Sigmoid colon (tissue), 7 donors: ENCODE results near the gene NDRG2. TPM values are rescaled to one million over a fixed set of nuclear protein-coding genes. Genes with fewer than 3 reads are reported as not detected.
A peak's percentile ranks its signal among the peaks of the same experiment; 100 is the strongest.

Experiments
- DNase-seq: peaks from one replicate; pipeline ENCODE4 v3.0.0-alpha.2; 2019
- H3K27ac ChIP-seq, 4 donors: fragments of 200-600 bp; sonication (generic); one replicate each; pipeline ENCODE4 v1.5.1; 2016 to 2019; ENCODE audit warnings: mild to moderate bottlenecking in 1 of 4
- H3K27me3 ChIP-seq, 3 donors: fragments of 200-600 bp; sonication (generic); one replicate each; pipeline ENCODE4 v1.5.1; 2019; ENCODE audit warnings: mild to moderate bottlenecking in 1 of 3
- H3K36me3 ChIP-seq, 4 donors: fragments of 200-600 bp; sonication (generic); one replicate each; pipeline ENCODE4 v1.5.1; 2016 to 2019
- H3K4me1 ChIP-seq, 4 donors: fragments of 200-600 bp; sonication (generic); one replicate each; pipeline ENCODE4 v1.5.1; 2017 to 2019
- H3K4me3 ChIP-seq, 4 donors: fragments of 200-600 bp; sonication (generic); one replicate each; pipeline ENCODE4 v1.5.1; 2017 to 2019; ENCODE audit warnings: mild to moderate bottlenecking in 2 of 4, moderate library complexity in 1 of 4
- H3K9me3 ChIP-seq, 4 donors: fragments of 200-600 bp in 3 of 4; sonication (generic) in 3 of 4; one replicate each; pipeline versions ENCODE4 v1.5.1 to v1.6.1; 2013 to 2019
- EP300 ChIP-seq, 4 donors: sonication (generic); formaldehyde crosslinking; IDR thresholded peaks; one replicate each; pipeline ENCODE4 v1.6.1; 2017; ENCODE audit warnings: antibody characterized with exemption in 4 of 4
- POLR2A ChIP-seq, 2 donors: fragments of 450-650 bp; IDR thresholded peaks; one replicate each; pipeline ENCODE4 v1.6.1; 2016; ENCODE audit warnings: antibody characterized with exemption in 2 of 2, mild to moderate bottlenecking in 2 of 2, moderate library complexity in 2 of 2
- POLR2AphosphoS5 ChIP-seq, 4 donors: sonication (generic); formaldehyde crosslinking; IDR thresholded peaks; one replicate each; pipeline ENCODE4 v1.6.1; 2017; ENCODE audit warnings: antibody characterized with exemption in 4 of 4
- WGBS, 2 donors: extraction: QIAGEN DNeasy Blood & Tissue Kit; methylation state at CpG; one replicate each; pipeline ENCODE4 v1.1.7; 2013; 5-methylcytosine and 5-hydroxymethylcytosine counted together
- intact Hi-C: fragments of 100-400 bp; cut with DNase I; formaldehyde crosslinking; loops from one replicate; pipeline ENCODE4 v1.15.1; 2023
- polyA plus RNA-seq, 3 donors: library from polyadenylated mRNA; stranded (reverse); fragments of 200-250 nt; gene quantifications; one replicate each; pipeline ENCODE4 v1.2.3, GENCODE V29; 2013
- total RNA-seq, 4 donors: library from RNA; depleted of rRNA; stranded (reverse); fragments of >200 nt; gene quantifications; one replicate each; pipeline ENCODE4 v1.1.0, GENCODE V29; 2016
- TF ChIP-seq, protein P1 (sequence below), 4 experiments: fragments of 450-650 bp in 3 of 4; fragments of 200-600 bp in 1 of 4; IDR thresholded peaks; one replicate each; pipeline ENCODE4 v1.5.1; 2016 to 2019; ENCODE audit warnings: antibody characterized with exemption in 4 of 4, mild to moderate bottlenecking in 3 of 4, moderate library complexity in 2 of 4
- donor health status: healthy with polysubstance abuse.
- donor health status: Bipolar disorder and iron deficiency.
- donor health status: healthy.

Gene NDRG2
- total RNA-seq (100 to 1,000 TPM; 184 to 276 (median 235) TPM), polyA plus RNA-seq (100 to 1,000 TPM; 114 to 199 (median 141) TPM)

DNA sequence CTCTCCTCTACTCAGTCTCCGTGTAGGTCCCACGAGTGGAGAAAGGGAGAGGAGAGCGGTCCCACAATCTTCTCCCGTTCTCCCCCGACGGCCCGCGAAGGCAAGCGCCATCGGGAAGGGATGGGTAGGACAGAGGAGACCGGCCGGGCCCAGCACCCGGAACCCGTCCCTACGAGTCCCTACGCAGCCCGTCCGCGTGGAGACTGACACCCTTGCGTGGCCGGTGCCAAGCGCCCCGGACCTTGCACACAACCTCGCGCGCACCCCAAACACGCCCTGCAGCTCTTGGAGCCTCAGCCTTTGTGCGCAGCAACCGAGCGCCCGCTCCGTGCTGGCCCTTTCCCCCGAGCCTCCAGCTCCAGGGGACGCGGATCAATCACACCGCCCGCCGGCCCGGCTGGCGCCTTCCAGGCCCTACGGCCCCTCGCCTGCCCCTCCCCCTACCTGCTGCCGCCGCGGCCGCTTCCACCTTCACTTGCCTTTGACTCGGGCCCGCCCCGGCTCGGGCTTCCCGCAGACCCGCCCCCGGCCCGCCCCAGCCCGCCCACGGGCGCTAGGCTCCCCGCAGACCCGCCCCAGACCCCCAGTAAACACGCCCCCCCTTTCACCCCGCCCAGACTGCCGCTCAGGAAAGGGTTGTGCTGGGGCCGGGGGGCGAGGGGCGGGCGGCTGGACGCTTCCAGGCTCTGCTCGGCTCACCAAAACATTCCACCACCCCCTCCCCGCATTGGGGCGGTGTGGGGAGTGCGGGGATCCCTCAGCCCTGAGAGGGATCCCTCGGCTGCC lies at the start of gene NDRG2:
Gene NDRG2, minus strand, starts transcription at position 477 of the 786 bp plus-strand sequence. CDS start 1,746 bp downstream, outside the sequence.
- Histone ChIP-seq H3K27me3 (no peaks in the 10 kb centered on the region), H3K36me3 (peaks cover 12 to 30% (median 16%) of the 10 kb centered on the region in 4 donors), H3K4me3 (peak within 1 kb of the TSS; percentile 84 to 96 (median 88)), H3K4me1 (peaks cover 0 to 43% (median 35%) of the 10 kb centered on the region in 4 donors), H3K9me3 (no peaks in the 10 kb centered on the region), H3K27ac (peak within 1 kb of the TSS; percentile 93 to 95 (median 93))
- DNase-seq: peak; percentile 94
- WGBS, 2 donors: 1% methylated on average over 72 of the region's 72 CpGs
- peak in 1 of 2 donors; percentile 35 for TF ChIP-seq POLR2A (IDR thresholded peaks at IDR 0.05)
- TF ChIP-seq, protein P1, sequence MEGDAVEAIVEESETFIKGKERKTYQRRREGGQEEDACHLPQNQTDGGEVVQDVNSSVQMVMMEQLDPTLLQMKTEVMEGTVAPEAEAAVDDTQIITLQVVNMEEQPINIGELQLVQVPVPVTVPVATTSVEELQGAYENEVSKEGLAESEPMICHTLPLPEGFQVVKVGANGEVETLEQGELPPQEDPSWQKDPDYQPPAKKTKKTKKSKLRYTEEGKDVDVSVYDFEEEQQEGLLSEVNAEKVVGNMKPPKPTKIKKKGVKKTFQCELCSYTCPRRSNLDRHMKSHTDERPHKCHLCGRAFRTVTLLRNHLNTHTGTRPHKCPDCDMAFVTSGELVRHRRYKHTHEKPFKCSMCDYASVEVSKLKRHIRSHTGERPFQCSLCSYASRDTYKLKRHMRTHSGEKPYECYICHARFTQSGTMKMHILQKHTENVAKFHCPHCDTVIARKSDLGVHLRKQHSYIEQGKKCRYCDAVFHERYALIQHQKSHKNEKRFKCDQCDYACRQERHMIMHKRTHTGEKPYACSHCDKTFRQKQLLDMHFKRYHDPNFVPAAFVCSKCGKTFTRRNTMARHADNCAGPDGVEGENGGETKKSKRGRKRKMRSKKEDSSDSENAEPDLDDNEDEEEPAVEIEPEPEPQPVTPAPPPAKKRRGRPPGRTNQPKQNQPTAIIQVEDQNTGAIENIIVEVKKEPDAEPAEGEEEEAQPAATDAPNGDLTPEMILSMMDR (IDR thresholded peaks at IDR 0.05): no peak
- no peak for TF ChIP-seq EP300 (IDR thresholded peaks at IDR 0.05)
- peak in 3 of 4 donors; percentile 65 to 79 (median 79) for TF ChIP-seq POLR2AphosphoS5 (IDR thresholded peaks at IDR 0.05)
- intact Hi-C loops: loop anchor here (2.0 kb wide), 2 partner anchors 14 to 46 kb away; partner anchors contain the start of gene ARHGEF40

DNA sequence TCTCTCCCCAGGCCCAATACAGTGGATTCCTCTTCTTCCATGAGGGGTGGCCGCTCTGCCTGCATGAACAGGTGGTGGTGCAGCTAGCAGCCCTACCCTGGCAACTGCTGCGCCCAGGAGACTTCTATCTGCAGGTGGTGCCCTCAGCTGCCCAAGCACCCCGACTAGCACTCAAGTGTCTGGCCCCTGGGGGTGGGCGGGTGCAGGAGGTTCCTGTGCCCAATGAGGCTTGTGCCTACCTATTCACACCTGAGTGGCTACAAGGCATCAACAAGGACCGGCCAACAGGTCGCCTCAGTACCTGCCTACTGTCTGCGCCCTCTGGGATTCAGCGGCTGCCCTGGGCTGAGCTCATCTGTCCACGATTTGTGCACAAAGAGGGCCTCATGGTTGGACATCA lies 49.1 kb upstream of the NDRG2 start:
- no peak overlapping the region for H3K27ac ChIP-seq
- H3K27me3 ChIP-seq: no peaks in the 10 kb centered on the region
- 88 to 91% methylated on average over 9 of the region's 9 CpGs for WGBS, 2 donors
- peaks cover 2 to 51% (median 32%) of the 10 kb centered on the region in 4 donors for H3K36me3 ChIP-seq
- peaks cover 0 to 35% (median 30%) of the 10 kb centered on the region in 4 donors for H3K4me1 ChIP-seq
- no peak for DNase-seq
- TF ChIP-seq, protein P1 (IDR thresholded peaks at IDR 0.05): no peak
- no peak for TF ChIP-seq POLR2AphosphoS5 (IDR thresholded peaks at IDR 0.05)
- no peaks in the 10 kb centered on the region for H3K9me3 ChIP-seq
- intact Hi-C loops: no loop called here
- H3K4me3 ChIP-seq: no peak overlapping the region

DNA sequence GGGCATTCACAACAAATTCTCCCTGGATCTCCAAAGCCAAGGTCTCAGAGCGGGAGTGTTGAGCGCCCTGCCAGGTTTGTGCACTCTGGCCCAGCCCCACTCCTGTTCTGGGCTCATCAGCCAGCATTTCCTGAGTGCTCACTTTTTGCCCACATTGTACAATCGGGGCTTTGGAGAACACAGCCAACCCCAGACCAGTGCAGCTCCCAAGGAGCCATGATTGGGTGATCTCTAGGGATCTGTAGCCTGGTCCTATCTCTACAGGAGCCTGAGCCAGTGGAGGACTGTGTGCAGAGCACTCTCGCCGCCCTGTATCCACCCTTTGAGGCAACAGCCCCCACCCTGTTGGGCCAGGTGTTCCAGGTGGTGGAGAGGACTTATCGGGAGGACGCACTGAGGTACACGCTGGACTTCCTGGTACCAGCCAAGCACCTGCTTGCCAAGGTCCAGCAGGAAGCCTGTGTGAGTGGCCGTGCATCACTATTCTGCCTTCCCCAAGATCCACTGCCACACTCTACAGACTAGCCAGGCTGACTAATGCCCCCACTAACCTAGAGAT lies 48.0 kb upstream of the NDRG2 start:
- intact Hi-C loops: no loop called here
- no peaks in the 10 kb centered on the region for H3K27me3 ChIP-seq

DNA sequence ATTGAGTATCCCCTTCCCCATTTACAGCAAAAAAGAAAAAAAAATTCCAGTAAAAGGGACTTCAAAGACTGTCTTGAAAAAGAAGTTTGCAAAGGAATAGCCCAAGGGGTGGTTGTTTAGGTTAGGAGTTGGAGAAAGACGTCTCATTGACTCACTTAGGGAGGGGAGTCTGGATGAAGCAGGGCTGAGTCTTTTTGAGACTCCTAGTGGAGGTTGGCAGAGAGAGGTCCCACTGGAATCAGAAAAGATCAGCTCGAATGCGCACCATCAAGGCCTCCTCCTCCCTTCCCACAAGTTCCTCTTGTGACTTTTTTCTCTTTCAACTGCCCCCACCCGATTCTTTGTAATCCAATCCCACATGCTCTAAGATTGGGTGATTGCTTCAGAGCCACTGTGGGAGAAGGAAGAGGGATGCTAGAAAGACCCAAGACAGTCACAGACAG lies 47.2 kb upstream of the NDRG2 start:
- Histone ChIP-seq H3K27me3 (no peaks in the 10 kb centered on the region), H3K27ac (peak overlapping the region; percentile 87 to 93 (median 88)), H3K4me3 (peak overlapping the region; percentile 60 to 85 (median 64)), H3K36me3 (peaks cover 0 to 32% (median 21%) of the 10 kb centered on the region in 4 donors), H3K9me3 (no peaks in the 10 kb centered on the region), H3K4me1 (peaks cover 0 to 39% (median 36%) of the 10 kb centered on the region in 4 donors)
- intact Hi-C loops: no loop called here
- TF ChIP-seq EP300 (IDR thresholded peaks at IDR 0.05) (no peak), POLR2AphosphoS5 (IDR thresholded peaks at IDR 0.05) (peak in 2 of 4 donors; percentile 19 to 32)
- WGBS, 2 donors: 29 to 43% methylated on average over 4 of the region's 4 CpGs
- no peak for DNase-seq

More for the DNA sequence above, 48.0 kb upstream of the NDRG2 start:
- H3K4me3 ChIP-seq: no peak overlapping the region
- DNase-seq: no peak
- H3K36me3 ChIP-seq: peaks cover 0 to 40% (median 23%) of the 10 kb centered on the region in 4 donors
- WGBS, 2 donors: 41 to 70% methylated on average over 9 of the region's 9 CpGs
- no peak for TF ChIP-seq POLR2AphosphoS5 (IDR thresholded peaks at IDR 0.05)
- TF ChIP-seq, protein P1 (IDR thresholded peaks at IDR 0.05): no peak
- TF ChIP-seq EP300 (IDR thresholded peaks at IDR 0.05): no peak
- TF ChIP-seq POLR2A (IDR thresholded peaks at IDR 0.05): no peak
- H3K9me3 ChIP-seq: no peaks in the 10 kb centered on the region
- H3K27ac ChIP-seq: peak overlapping the region; percentile 87 to 93 (median 88)
- H3K4me1 ChIP-seq: peaks cover 0 to 39% (median 36%) of the 10 kb centered on the region in 4 donors
